Measurements from ENCODE around the gene TNFSF10. TPM values are rescaled to one million over a fixed set of nuclear protein-coding genes. Genes with fewer than 3 reads are reported as not detected.
A peak's percentile ranks its signal among the peaks of the same experiment; 100 is the strongest.

TNFSF10 gene
- total and polyA plus RNA-seq, 2 of the 8 experiments (the other 6 are each of a cell fraction or from before 2014, with no cell fraction given), result 0.06 TPM; not detected in 1

DNA sequence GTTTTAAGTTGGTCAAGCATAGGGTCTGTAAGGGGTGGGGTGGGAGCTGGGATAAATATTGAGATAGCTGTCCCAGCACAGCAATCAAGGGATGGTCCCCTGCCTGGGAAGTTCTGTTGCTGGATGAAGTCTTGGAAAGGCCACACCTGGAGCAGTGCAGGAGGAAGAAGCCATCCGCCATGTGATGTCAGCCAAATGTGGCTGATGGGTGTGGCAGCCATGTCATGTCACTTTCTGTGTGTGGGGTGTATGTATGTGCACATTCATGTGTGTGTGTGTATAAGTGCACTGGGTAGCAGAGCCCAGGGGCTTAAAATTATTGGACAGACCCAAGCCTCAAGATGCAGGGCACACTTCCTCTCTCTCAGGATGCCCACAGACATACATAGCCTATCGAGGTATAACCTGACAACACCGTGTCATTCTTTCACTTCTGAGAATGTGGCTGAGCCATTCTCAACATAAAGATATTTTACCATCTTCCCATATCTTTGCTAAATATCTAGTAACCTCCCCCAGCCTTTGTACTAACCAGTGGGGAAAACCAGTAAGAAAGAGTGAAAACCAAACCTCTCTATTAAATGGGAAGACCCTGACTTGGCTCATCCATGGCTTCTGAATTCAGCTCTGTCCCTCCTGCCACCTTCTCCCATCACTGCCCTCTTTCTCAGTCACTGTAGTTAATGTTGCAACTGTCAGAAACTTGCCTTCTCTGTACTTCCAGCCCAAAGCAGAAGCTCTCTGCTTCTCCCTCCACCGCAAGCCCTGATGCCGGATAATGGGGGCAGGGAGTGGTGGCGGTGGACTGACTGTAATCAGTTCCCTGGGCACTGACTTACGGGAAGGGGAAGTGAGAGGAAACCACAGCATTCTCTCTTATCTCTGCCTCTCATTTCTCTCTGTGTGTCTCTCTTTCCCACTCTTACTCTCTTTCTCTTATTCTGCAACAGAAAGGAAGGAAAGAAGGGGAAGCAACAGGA, 11.2 kb downstream of the TNFSF10 start:
- Histone ChIP-seq H4K20me1 (replicated peaks in 1 of 2; ENCODE audit: control insufficient read depth in 1 of 2, insufficient read depth in 2 of 2, low read length in 2 of 2) (no peaks in the 10 kb centered on the region), H2BK20ac (ENCODE audit: low read length) (no peak overlapping the region), H4K5ac (ENCODE audit: insufficient read length, low read depth, low read length) (no peak overlapping the region), H2BK15ac (ENCODE audit: low read length) (no peak overlapping the region), H3K9ac (replicated peaks in 1 of 4; ENCODE audit: extremely low read depth in 1 of 4, low read depth in 3 of 4, low read length in 3 of 4) (no peak overlapping the region; a peak in 1 of 7 replicates), H3K4me3 (ENCODE audit: extremely low read depth in 1 of 4, insufficient read depth in 2 of 4, low read depth in 3 of 4, low read length in 4 of 4) (no peak overlapping the region), H4K91ac (replicated peaks; ENCODE audit: insufficient read length, low read length) (no peak overlapping the region), H2BK120ac (replicated peaks; ENCODE audit: low read depth, low read length) (no peak overlapping the region), H2AK5ac (ENCODE audit: low read depth, low read length) (no peak overlapping the region), H3K23me2 (ENCODE audit: low read depth, low read length) (no peaks in the 10 kb centered on the region), H3K56ac (replicated peaks; ENCODE audit: insufficient read length, low read depth, low read length) (no peak overlapping the region), H4K8ac (ENCODE audit: extremely low read depth, insufficient read depth, low read length) (no peak overlapping the region), H2BK12ac (ENCODE audit: low read depth, low read length) (peak overlapping the region; percentile 17; the same call in 1 of the 2 replicates), H3K4me2 (ENCODE audit: insufficient read depth in 1 of 2, low read depth in 2 of 2, low read length in 2 of 2) (no peak overlapping the region), H3K79me1 (ENCODE audit: low read depth, low read length) (no peaks in the 10 kb centered on the region), H3K27me3 (replicated peaks in 1 of 4; ENCODE audit: control insufficient read depth in 3 of 4, extremely low read depth in 1 of 4, insufficient read depth in 3 of 4, low read length in 3 of 4) (no peaks in the 10 kb centered on the region), H2BK5ac (ENCODE audit: low read depth, low read length) (no peak overlapping the region), H3K79me2 (ENCODE audit: control insufficient read depth in 1 of 2, insufficient read depth in 2 of 2, low read length in 2 of 2) (no peaks in the 10 kb centered on the region), H3K18ac (ENCODE audit: extremely low read depth, low read length) (no peak overlapping the region), H3K4ac (replicated peaks; ENCODE audit: insufficient read length, low read depth, low read length) (no peak overlapping the region), H3K36me3 (ENCODE audit: control insufficient read depth in 2 of 4, insufficient read depth in 4 of 4, low read length in 3 of 4) (no peaks in the 10 kb centered on the region), H2AFZ (ENCODE audit: low read length) (peak overlapping the region; percentile 90), H3K4me1 (replicated peaks in 1 of 4; ENCODE audit: control insufficient read depth in 3 of 4, insufficient read depth in 4 of 4, low read length in 3 of 4) (0 out of 7 replicates have a peak, but pooled peaks cover 0 to 2% (median under 1%) of the 10 kb centered on the region in 4 experiments), H3K27ac (ENCODE audit: low read depth, low read length) (no peak overlapping the region), H3K14ac (ENCODE audit: insufficient read length) (no peak overlapping the region), H3K9me3 (ENCODE audit: insufficient read depth in 2 of 2, low read depth in 1 of 2, low read length in 1 of 2) (no peaks in the 10 kb centered on the region), H3K23ac (ENCODE audit: insufficient read length) (no peak overlapping the region)
- FAIRE-seq, result no peak
- DNase-seq (ENCODE audit: low read depth in 1 of 2, low spot score in 2 of 2), result no peak
- TF ChIP-seq ASH2L (IDR thresholded peaks at IDR 0.05; ENCODE audit: low read length), result no peak
- no peak for TF ChIP-seq HDAC2 (IDR thresholded peaks at IDR 0.05; ENCODE audit: borderline replicate concordance in 1 of 2, low read depth in 2 of 2, low read length in 2 of 2)
- POLR2A ChIA-PET (ENCODE audit: partially characterized antibody), result no interaction called here
- CTCF ChIA-PET (ENCODE audit: partially characterized antibody), result interaction anchor here (0.9 to 1.3 kb wide), 3 partner anchors 84 to 183 kb away, joined by 3 read pairs; no protein-coding TSS in a partner anchor
- 87% methylated on average over 7 of the region's 7 CpGs; no CpG with 5 or more reads in 1 of the 2 experiments for WGBS, 2 experiments (ENCODE audit: extremely low coverage in 1 of 2, insufficient coverage in 1 of 2, insufficient read length in 1 of 2, insufficient replicate concordance in 2 of 2, low coverage in 1 of 2, low lambda C conversion rate in 2 of 2, missing lambda C conversion rate in 1 of 2)

All from H1 (cell line).